Activated CD8-positive, alpha-beta T cell treated with anti-CD3 and anti-CD28 coated beads, Interleukin-2, amount 10 ng/mL, durations not matched to agents 7 days and 5 days (primary cell): ENCODE data around the gene LSAMP. TPM values are rescaled to one million over a fixed set of nuclear protein-coding genes. Genes with fewer than 3 reads are reported as not detected.
"Not testable (repeated sequence)": the region's sequence is repeated elsewhere in the genome, so short reads cannot be mapped to it uniquely, and the experiment has no call there.

Experiments
- ATAC-seq: fragments of 150-1000 bp; cut with Tn5 transposase; one replicate; pipeline ENCODE4 v1.10.0; 2021; ENCODE audit warnings: moderate library complexity
- CTCF ChIA-PET: fragments of 350-600 bp; sonication (Branson Sonifier 250); formaldehyde crosslinking; loops from one replicate; lab custom pipeline; 2021; ENCODE audit warnings: antibody characterized with exemption; lab: Charles Lee
- POLR2A ChIA-PET: fragments of 350-600 bp; sonication (Branson Sonifier 250); formaldehyde crosslinking; loops from one replicate; lab custom pipeline; 2021; ENCODE audit warnings: antibody characterized with exemption; lab: Charles Lee
- DNase-seq: peaks from one replicate; pipeline ENCODE4 v3.0.0-alpha.2; 2020
- H3K27ac Mint-ChIP-seq: one replicate; pipeline ENCODE4 v1.8.0; 2021; ENCODE audit warnings: mild to moderate bottlenecking, mixed read lengths
- H3K27me3 Mint-ChIP-seq: one replicate; pipeline ENCODE4 v1.8.0; 2021; ENCODE audit warnings: low read depth, mixed read lengths
- H3K36me3 Mint-ChIP-seq: one replicate; pipeline ENCODE4 v1.8.0; 2021; ENCODE audit warnings: low read depth, mixed read lengths
- H3K4me1 Mint-ChIP-seq: one replicate; pipeline ENCODE4 v1.8.0; 2021; ENCODE audit warnings: low read depth, mixed read lengths
- H3K4me3 Mint-ChIP-seq: one replicate; pipeline ENCODE4 v1.8.0; 2021; ENCODE audit warnings: mild to moderate bottlenecking, mixed read lengths
- H3K9me3 Mint-ChIP-seq: one replicate; pipeline ENCODE4 v1.8.0; 2022; ENCODE audit warnings: mixed read lengths; ENCODE audit not compliant: insufficient read depth
- total RNA-seq, 2 experiments: library from RNA; stranded (reverse); gene quantifications; one replicate each; pipeline ENCODE4 v1.2.3, GENCODE V29; 2021

Gene LSAMP
- total RNA-seq, 2 experiments from 2014 or later: not detected

- Mint-ChIP-seq H3K36me3 (no peaks in the 10 kb centered on the region), H3K27me3 (no peaks in the 10 kb centered on the region), H3K9me3 (no peaks in the 10 kb centered on the region), H3K27ac (no peak overlapping the region), H3K4me3 (no peak overlapping the region), H3K4me1 (no peaks in the 10 kb centered on the region)
- ChIA-PET CTCF (no interaction called here), POLR2A (no interaction called here)
- DNase-seq (no peak), ATAC-seq (no peak)
Observed at GRCh38 chr3:116102037-116102436, 343.2 kb downstream of the LSAMP start.

DNA sequence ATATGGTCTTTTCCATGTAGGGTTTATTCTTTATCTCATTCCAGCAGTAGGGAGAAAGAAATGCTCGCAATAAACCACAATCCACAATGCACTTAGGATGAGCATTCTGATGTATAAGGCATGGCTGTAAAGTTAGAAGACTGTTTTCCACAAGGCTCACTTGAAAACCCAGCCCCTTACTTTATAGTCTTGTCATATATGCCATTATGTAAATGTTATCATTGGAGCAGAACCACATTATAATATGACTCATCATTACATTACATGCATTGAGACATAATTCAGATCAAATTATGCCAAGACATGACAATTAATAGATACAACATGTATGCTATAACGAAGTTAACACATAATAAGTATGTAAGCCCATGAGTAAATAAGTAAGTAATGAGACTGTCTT lies 348.1 kb downstream of the LSAMP start:
- Mint-ChIP-seq H3K4me3 (no peak overlapping the region), H3K27me3 (no peaks in the 10 kb centered on the region), H3K36me3 (no peaks in the 10 kb centered on the region), H3K4me1 (no peaks in the 10 kb centered on the region), H3K27ac (no peak overlapping the region), H3K9me3 (no peaks in the 10 kb centered on the region)
- ATAC-seq (no peak), DNase-seq (no peak)
- CTCF ChIA-PET: no interaction called here
- POLR2A ChIA-PET: no interaction called here

GRCh38 chr3:116096631-116097030 lies 348.7 kb downstream of the LSAMP start:
- Mint-ChIP-seq H3K27ac (no peak overlapping the region), H3K27me3 (no peaks in the 10 kb centered on the region), H3K4me1 (no peaks in the 10 kb centered on the region), H3K36me3 (no peaks in the 10 kb centered on the region), H3K4me3 (no peak overlapping the region), H3K9me3 (no peaks in the 10 kb centered on the region)
- CTCF ChIA-PET: no interaction called here
- ATAC-seq (no peak), DNase-seq (no peak)
- POLR2A ChIA-PET: no interaction called here

GRCh38 chr3:116093374-116093773 lies 351.9 kb downstream of the LSAMP start:
- DNase-seq (no peak), ATAC-seq (no peak)
- ChIA-PET CTCF (no interaction called here), POLR2A (no interaction called here)
- peaks cover 8% of the 10 kb centered on the region for H3K9me3 Mint-ChIP-seq
- no peak overlapping the region for H3K27ac Mint-ChIP-seq
- H3K36me3 Mint-ChIP-seq: no peaks in the 10 kb centered on the region
- H3K4me3 Mint-ChIP-seq: no peak overlapping the region
- no peaks in the 10 kb centered on the region for H3K27me3 Mint-ChIP-seq
- no peaks in the 10 kb centered on the region for H3K4me1 Mint-ChIP-seq

GRCh38 chr3:116087426-116087825 lies 357.9 kb downstream of the LSAMP start:
- H3K9me3 Mint-ChIP-seq: peaks cover 8% of the 10 kb centered on the region
- no peaks in the 10 kb centered on the region for H3K27me3 Mint-ChIP-seq
- CTCF ChIA-PET: no interaction called here
- H3K27ac Mint-ChIP-seq: no peak overlapping the region
- H3K4me3 Mint-ChIP-seq: no peak overlapping the region
- no peak for DNase-seq
- ATAC-seq: no peak
- POLR2A ChIA-PET: no interaction called here
- H3K4me1 Mint-ChIP-seq: no peaks in the 10 kb centered on the region
- H3K36me3 Mint-ChIP-seq: no peaks in the 10 kb centered on the region

GRCh38 chr3:116084999-116085791 lies 360.1 kb downstream of the LSAMP start:
- Mint-ChIP-seq H3K4me3 (no peak overlapping the region), H3K9me3 (no peaks in the 10 kb centered on the region), H3K4me1 (no peaks in the 10 kb centered on the region), H3K36me3 (no peaks in the 10 kb centered on the region), H3K27ac (no peak overlapping the region), H3K27me3 (no peaks in the 10 kb centered on the region)
- CTCF ChIA-PET: no interaction called here
- POLR2A ChIA-PET: no interaction called here
- no peak for ATAC-seq
- no peak for DNase-seq

DNA sequence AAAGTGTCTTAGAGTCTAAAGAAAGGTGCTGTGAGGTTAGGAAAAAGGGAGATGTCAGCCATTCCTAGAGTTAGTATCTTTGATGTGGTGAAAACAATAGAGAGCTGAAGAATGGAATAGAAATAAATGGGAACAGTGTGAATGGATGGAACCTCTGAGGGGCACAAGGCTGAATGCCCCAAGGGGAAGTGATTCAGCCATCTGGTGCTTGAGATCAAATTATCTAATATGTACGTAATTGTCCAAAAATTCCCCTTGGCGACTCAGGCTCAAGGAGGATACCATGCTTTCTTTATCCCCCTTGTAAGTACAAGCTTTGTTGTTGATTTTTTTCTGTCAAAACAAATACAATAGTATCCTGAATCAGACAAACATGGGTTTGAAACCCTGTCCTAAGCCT lies 361.6 kb downstream of the LSAMP start:
- DNase-seq (no peak), ATAC-seq (no peak)
- no peak overlapping the region for H3K27ac Mint-ChIP-seq
- H3K9me3 Mint-ChIP-seq: no peaks in the 10 kb centered on the region
- no peaks in the 10 kb centered on the region for H3K36me3 Mint-ChIP-seq
- no peak overlapping the region for H3K4me3 Mint-ChIP-seq
- ChIA-PET CTCF (no interaction called here), POLR2A (no interaction called here)
- H3K27me3 Mint-ChIP-seq: no peaks in the 10 kb centered on the region
- no peaks in the 10 kb centered on the region for H3K4me1 Mint-ChIP-seq

DNA sequence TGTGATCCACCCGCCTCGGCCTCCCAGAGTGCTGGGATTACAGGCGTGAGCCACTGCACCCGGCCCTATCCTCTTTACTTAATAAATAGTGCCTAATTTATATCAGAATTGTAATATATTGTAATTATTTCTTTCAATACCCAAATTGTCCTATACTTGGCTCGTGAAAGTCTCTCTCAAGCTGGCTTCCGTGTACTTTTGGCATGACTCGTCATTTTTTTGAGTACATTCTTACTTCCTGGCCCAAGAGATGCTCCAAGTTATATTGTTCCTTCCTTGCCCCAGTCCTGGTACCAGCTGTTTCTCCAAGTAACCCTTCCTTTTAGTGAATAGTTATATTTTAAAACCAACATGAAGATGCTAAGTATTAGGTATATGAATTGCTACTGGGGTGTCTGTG lies 366.7 kb downstream of the LSAMP start:
- Mint-ChIP-seq H3K36me3 (no peaks in the 10 kb centered on the region), H3K9me3 (no peaks in the 10 kb centered on the region), H3K27ac (no peak overlapping the region), H3K4me1 (no peaks in the 10 kb centered on the region), H3K27me3 (no peaks in the 10 kb centered on the region), H3K4me3 (no peak overlapping the region)
- POLR2A ChIA-PET: no interaction called here
- DNase-seq: no peak
- no peak for ATAC-seq
- CTCF ChIA-PET: no interaction called here

DNA sequence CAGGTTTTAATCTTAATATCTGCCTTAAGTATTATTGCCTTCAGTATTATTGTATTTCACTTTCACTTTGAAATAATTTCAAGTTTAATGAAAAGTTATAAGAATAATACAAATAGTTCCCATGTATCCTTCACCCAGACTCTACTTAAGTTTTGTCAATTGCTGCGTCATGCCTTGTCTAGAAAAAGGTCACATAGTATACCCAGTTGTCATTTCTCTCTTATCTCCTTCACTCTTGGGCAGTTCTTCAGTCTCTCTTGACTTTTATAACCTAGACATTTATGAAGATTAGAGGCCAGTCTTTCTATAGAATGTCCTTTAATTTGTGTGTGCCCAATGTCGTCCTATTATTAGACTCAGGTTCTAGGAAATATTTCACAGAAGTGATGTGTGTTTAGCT lies 367.7 kb downstream of the LSAMP start:
- CTCF ChIA-PET: no interaction called here

DNA sequence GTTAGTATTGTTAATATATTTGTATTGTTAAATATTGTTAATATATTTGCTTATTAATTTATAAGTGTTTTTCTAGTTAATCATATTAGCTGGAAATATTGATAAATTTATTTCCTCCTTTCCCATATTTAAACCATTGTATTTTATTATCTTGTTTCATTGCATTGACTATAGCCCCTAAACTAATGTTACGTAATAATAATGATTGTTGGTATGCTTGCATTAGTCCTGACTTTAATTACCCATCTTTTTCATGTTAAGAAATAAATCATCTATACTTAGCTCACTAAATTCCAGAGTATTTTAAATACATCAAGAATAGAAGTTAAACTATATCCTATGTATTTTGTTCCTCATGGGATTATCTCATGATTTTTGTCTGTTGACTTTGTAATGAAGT lies 368.2 kb downstream of the LSAMP start:
- no peaks in the 10 kb centered on the region for H3K27me3 Mint-ChIP-seq
- H3K4me3 Mint-ChIP-seq: no peak overlapping the region
- no peaks in the 10 kb centered on the region for H3K9me3 Mint-ChIP-seq
- CTCF ChIA-PET: no interaction called here
- no peak overlapping the region for H3K27ac Mint-ChIP-seq
- POLR2A ChIA-PET: no interaction called here
- DNase-seq (no peak), ATAC-seq (no peak)
- H3K4me1 Mint-ChIP-seq: no peaks in the 10 kb centered on the region
- no peaks in the 10 kb centered on the region for H3K36me3 Mint-ChIP-seq

More for the DNA sequence above, 367.7 kb downstream of the LSAMP start:
- POLR2A ChIA-PET: no interaction called here
- no peaks in the 10 kb centered on the region for H3K4me1 Mint-ChIP-seq
- no peaks in the 10 kb centered on the region for H3K27me3 Mint-ChIP-seq
- no peak for DNase-seq
- no peak overlapping the region for H3K27ac Mint-ChIP-seq
- no peaks in the 10 kb centered on the region for H3K9me3 Mint-ChIP-seq
- no peaks in the 10 kb centered on the region for H3K36me3 Mint-ChIP-seq
- H3K4me3 Mint-ChIP-seq: no peak overlapping the region
- ATAC-seq: no peak

- ATAC-seq, H3K36me3 Mint-ChIP-seq, POLR2A ChIA-PET, H3K4me1 Mint-ChIP-seq, H3K27ac Mint-ChIP-seq, H3K9me3 Mint-ChIP-seq, DNase-seq, H3K27me3 Mint-ChIP-seq, CTCF ChIA-PET, H3K4me3 Mint-ChIP-seq: not testable (repeated sequence)
Observed at GRCh38 chr3:116070516-116071278, 374.6 kb downstream of the LSAMP start.

DNA sequence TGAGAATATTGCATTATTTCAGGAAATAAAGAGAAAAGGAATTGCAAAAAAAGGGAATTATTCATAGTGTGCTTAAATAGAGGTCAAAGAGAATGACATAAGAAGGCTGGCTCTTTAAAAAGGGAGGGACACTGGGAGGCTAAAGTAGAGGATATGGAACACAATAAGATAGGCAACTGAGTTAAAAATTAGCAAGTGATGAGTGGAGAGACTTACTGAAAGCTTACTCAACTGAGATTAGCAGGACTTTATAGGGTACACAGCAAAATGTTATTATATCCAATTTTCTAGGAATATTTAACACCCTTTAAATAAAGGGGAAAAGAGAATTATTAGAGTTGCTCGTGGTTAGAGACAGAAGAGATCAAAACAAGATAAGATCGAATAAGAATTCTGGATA lies 375.2 kb downstream of the LSAMP start:
- H3K4me3 Mint-ChIP-seq: no peak overlapping the region
- POLR2A ChIA-PET: no interaction called here
- no peak for ATAC-seq
- H3K36me3 Mint-ChIP-seq: no peaks in the 10 kb centered on the region
- no peaks in the 10 kb centered on the region for H3K9me3 Mint-ChIP-seq
- H3K4me1 Mint-ChIP-seq: no peaks in the 10 kb centered on the region
- no peak overlapping the region for H3K27ac Mint-ChIP-seq
- H3K27me3 Mint-ChIP-seq: no peaks in the 10 kb centered on the region
- CTCF ChIA-PET: no interaction called here
- no peak for DNase-seq
